ENCODE data around the gene PNPLA2.

Gene PNPLA2

DNA sequence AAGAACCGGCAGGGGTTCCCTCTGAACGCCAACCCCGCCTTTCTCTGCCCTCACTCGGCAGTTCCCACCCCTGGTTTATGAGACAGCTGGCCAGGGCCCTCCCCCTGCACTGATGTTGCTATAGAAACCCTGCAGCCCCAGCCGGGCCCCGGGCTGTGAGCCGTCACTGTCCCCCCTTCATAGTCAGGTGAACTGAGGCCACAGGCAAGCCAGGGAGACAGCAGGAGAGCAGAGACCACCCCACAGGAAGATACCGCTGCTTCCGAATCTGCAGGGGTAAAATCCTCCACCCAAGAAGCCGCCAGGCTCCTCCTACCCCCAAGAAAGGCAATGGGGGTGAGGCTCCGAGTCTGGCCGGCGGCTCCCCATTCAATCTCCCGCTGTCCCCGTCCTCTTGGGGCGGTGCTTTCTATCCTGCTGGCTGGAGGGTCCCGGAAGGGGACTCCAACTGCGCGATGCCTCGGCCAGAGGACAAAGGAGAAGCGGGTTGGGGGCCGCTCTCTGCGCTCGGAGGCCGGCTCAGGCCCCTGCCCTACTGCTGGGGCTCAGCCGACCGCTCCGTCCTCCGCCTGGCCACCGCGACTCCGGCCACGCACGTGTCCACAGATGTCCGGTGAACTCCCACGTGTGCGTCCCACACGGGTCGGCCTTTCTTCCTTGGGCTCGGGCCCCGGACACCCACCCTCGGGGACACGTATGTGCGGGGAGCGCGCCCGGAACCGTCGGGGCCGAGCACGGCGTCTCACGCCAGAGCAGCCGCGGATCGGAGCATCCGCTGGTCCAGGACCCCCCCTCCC lies 21.2 kb upstream of the PNPLA2 start:
- peak; percentile 73 for DNase-seq
- Histone ChIP-seq H3K4me1 (peaks cover 5% of the 10 kb centered on the region; the same call in 1 of the 2 replicates), H3K4me3 (ENCODE audit: low read depth, low read length) (peak overlapping the region; percentile 77), H3K9me3 (no peaks in the 10 kb centered on the region), H3K27me3 (no peaks in the 10 kb centered on the region), H3K36me3 (peaks cover 7% of the 10 kb centered on the region; the same call in 1 of the 2 replicates)
- TF ChIP-seq CTCF (IDR thresholded peaks at IDR 0.05; ENCODE audit: low read depth, low read length), result no peak

- peak within 1 kb of the TSS; percentile 77 for H3K4me3 ChIP-seq (ENCODE audit: low read depth, low read length)
- H3K9me3 ChIP-seq, result no peaks in the 10 kb centered on the region
- peaks cover 7% of the 10 kb centered on the region; the same call in 1 of the 2 replicates for H3K36me3 ChIP-seq
- peak; percentile 40 for TF ChIP-seq CTCF (IDR thresholded peaks at IDR 0.05; ENCODE audit: low read depth, low read length)
- DNase-seq, result peak; percentile 83
- peaks cover 5% of the 10 kb centered on the region; the same call in 1 of the 2 replicates for H3K4me1 ChIP-seq
- no peaks in the 10 kb centered on the region for H3K27me3 ChIP-seq
These were observed 20.5 kb upstream of the PNPLA2 start, which contains the start of gene SLC25A22 for GRCh38 chr11:798093-798713. Gene SLC25A22 (minus strand): TSS chr11:798281. CDS start chr11:795006, 3,275 bp downstream.

DNA sequence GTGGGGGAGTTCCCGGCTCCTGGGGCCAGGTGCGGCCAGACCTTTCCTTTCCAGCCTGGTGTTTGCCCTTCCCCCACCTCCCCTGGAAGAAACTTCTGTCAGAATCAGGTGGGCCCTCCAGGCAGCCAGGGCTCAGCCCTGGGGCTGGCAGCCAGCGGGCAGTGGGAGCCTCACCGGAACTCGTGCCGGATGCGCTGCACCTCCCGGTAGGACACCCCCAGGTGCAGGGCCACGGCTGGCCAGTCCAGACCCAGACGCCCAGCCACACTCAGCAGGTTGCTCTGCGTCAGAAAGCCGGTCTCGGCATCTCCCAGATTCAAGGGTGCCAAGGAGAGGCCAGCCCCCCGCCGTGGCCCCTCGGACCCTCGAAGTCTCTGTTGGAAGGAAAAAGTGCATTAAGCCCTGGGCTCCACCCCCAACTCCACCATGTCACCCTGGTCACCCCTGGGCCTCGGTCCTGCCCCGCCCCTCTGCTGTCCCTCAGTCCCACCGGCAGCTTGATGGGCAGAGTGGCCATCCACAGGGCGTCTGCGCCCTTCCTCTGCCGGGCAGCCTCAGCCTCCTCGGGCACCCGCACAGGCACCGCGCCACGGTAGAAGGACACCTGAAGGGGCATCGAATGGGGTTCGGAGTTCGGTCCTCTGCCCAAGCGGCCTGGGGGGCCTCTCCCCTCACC lies 18.9 kb upstream of the PNPLA2 start:
- H3K36me3 ChIP-seq, result no peaks in the 10 kb centered on the region; the same call in 1 of the 2 replicates
- no peaks in the 10 kb centered on the region for H3K27me3 ChIP-seq
- H3K4me3 ChIP-seq (ENCODE audit: low read depth, low read length), result no peak overlapping the region
- DNase-seq, result no peak
- no peak for TF ChIP-seq CTCF (IDR thresholded peaks at IDR 0.05; ENCODE audit: low read depth, low read length)
- no peaks in the 10 kb centered on the region for H3K9me3 ChIP-seq
- H3K4me1 ChIP-seq, result peaks cover 9% of the 10 kb centered on the region; the same call in 1 of the 2 replicates

DNA sequence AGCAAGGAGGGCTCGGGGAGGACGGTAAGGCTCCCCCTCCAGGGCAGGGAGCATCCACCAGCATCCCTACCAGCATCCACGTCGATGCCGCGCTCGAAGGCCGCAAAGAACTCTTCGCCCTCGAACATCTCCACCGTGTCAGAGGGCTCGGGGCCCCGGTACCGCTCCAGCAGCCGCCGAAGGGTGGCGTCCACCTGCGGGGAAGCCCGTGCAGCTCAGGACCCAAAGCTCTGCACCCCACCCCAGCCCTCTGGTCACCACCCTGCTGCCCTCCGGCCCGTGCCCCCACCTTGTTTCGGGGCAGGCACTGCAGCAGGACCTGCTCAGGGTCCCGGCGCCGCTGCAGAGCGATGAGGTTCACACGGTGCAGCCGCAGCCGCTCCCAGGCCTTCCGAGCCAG lies 18.2 kb upstream of the PNPLA2 start:
- no peaks in the 10 kb centered on the region for H3K27me3 ChIP-seq
- no peak for TF ChIP-seq CTCF (IDR thresholded peaks at IDR 0.05; ENCODE audit: low read depth, low read length)
- H3K9me3 ChIP-seq, result no peaks in the 10 kb centered on the region
- H3K4me1 ChIP-seq, result peaks cover 9% of the 10 kb centered on the region; the same call in 1 of the 2 replicates
- no peak overlapping the region for H3K4me3 ChIP-seq (ENCODE audit: low read depth, low read length)
- no peaks in the 10 kb centered on the region for H3K36me3 ChIP-seq
- no peak for DNase-seq

DNA sequence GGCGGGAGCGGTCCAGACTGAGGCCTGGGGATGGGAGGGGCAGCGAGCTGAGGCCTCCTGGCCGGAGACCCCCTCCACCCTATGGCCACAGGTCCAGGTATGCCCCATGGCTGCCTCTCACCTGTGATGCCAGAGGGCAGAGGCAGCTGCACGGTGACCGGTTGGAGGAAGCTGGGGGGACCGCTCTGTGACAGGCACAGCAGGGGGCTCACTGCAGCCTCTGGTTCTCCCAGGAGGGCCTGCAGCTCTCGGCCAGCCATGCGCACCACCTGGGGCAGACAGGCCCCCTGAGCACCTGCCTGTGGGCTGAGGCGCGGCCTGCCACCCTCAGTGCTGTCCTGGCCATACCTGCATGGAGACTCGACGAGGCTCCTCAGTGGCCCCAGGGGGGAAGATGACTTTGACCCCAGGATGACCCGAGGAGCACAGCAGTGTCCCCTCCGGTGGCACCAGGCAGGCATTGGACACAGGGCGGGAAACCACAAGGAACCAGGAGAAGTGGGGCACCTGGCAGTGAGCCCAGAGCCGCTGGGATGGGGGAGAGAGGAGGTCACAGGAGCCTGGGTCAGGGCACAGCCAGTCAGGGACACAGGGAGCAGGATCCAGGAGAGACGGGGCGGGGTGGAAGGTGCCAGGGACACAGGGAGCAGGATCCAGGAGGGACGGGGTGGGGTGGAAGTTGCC lies 17.5 kb upstream of the PNPLA2 start:
- no peak overlapping the region for H3K4me3 ChIP-seq (ENCODE audit: low read depth, low read length)
- H3K4me1 ChIP-seq, result peaks cover 9% of the 10 kb centered on the region; the same call in 1 of the 2 replicates
- H3K9me3 ChIP-seq, result no peaks in the 10 kb centered on the region
- TF ChIP-seq CTCF (IDR thresholded peaks at IDR 0.05; ENCODE audit: low read depth, low read length), result no peak
- DNase-seq, result no peak
- no peaks in the 10 kb centered on the region for H3K36me3 ChIP-seq
- H3K27me3 ChIP-seq, result no peaks in the 10 kb centered on the region
